Ovary (tissue), 3 donors: ENCODE results near the gene CNBD2.

Experiments used
- CTCF ChIP-seq, 3 donors: fragments of 450-650 bp in 2 of 3; fragments of 200-600 bp in 1 of 3; IDR thresholded peaks; one replicate each; pipeline versions ENCODE4 v1.5.1 to v1.8.0; 2016 to 2022; ENCODE audit warnings: antibody characterized with exemption in 3 of 3, mild to moderate bottlenecking in 1 of 3
- POLR2A ChIP-seq: fragments of 450-650 bp; IDR thresholded peaks from one replicate; pipeline ENCODE4 v1.6.1; 2017; ENCODE audit warnings: antibody characterized with exemption, mild to moderate bottlenecking, moderate library complexity
- donor health status: DM: no; HTN: no; CAD: no.

DNA sequence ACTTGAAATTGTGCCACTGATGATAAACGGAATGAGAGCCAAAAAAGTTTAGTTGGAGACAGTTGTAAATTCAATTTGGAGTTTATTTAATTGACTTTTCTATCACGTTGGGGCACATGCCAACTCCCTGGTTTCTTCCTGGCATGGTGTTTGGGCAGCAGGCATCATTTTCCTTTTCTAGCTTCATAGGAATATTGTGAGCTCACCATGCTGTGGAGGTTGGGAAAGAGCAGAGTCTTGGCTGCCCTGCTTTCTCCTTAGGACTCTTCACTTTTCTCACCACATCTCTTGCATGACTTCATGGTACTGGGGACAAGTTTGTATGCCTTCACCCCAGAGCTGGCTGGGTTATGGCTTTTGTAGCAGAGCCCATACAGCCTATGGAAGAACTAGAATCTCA, 20.5 kb upstream of the CNBD2 start:
- TF ChIP-seq CTCF (IDR thresholded peaks at IDR 0.05) = no peak
- no peak for TF ChIP-seq POLR2A
